Measurements from ENCODE around the gene KCTD10.
"Not testable (repeated sequence)": the region's sequence is repeated elsewhere in the genome, so short reads cannot be mapped to it uniquely, and the experiment has no call there.

The KCTD10 gene

DNA sequence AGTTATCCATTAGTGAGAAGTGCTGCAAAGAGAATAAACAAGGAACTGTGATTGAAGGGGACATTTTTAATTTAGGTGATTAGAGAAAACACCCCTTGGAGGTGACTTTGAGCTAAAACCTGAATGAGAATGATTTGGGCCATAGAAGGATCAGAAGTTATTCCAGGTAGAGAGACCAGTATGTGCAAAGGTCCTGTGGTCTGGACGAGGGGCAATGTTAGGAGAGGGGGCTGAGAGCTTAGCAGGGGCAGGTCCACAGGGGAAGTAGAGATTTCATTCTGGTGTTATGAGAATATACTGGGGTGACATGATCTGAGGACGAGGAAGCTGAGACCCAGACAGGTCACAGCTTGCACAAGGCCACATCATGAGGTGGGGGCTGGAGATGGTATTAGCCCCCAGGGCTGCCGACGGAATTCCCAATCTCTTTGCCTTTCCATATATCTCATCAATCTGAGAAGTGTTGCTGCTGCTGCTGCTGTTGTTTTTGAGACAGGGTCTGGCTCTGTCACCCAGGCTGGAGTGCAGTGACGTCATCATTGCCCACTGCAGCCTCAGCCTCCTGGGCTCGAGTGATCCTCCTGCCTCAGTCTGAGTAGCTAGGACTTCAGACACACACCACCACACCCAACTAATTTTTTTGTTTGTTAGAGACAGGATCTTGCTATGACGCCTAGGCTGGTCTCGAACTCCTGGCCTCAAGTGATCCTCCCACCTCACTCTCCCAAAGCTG is 55.6 kb downstream of the KCTD10 start:
- no peaks in the 10 kb centered on the region for H3K4me1 ChIP-seq (ENCODE audit: insufficient read depth, low read length)
- H3K36me3 ChIP-seq (ENCODE audit: insufficient read depth, low read length) = no peaks in the 10 kb centered on the region
- no peaks in the 10 kb centered on the region; the same call in 1 of the 2 replicates for H3K9me3 ChIP-seq (ENCODE audit: control insufficient read depth, insufficient read depth, low read length)
- no peak overlapping the region for H3K9ac ChIP-seq (ENCODE audit: low read depth, low read length)

DNA sequence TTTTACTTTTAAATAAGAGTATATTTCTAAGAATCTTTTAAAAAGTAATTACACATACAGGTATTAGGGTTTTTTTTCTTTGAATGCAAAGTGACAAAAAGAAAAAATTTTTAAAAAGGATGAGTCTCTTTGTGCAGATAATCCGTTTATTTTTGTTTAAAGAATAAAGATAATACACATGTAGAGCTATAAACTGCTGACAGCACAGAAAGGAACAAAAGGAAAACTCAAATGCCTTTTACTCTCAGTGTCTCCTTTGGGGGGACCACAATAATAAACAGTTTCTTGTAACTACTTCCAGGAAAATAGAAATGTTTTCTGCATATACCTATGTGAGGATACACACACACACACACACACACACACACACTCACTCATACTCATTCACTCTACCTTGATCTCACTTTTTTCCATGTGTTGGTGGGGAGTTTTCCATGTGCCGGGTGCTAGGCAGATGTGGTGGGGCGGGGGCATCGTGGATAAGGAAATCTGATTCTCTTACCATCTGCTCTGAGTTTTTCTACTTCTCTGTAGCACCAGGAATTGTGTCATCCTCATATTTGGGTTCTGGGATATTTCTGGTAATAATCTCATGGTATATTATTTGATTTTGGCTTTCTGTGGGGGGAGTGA is 58.1 kb downstream of the KCTD10 start:
- no peak overlapping the region for H3K9ac ChIP-seq (ENCODE audit: low read depth, low read length)
- no peaks in the 10 kb centered on the region; the same call in 1 of the 2 replicates for H3K9me3 ChIP-seq (ENCODE audit: control insufficient read depth, insufficient read depth, low read length)
- no peaks in the 10 kb centered on the region for H3K4me1 ChIP-seq (ENCODE audit: insufficient read depth, low read length)
- H3K36me3 ChIP-seq (ENCODE audit: insufficient read depth, low read length) = no peaks in the 10 kb centered on the region

DNA sequence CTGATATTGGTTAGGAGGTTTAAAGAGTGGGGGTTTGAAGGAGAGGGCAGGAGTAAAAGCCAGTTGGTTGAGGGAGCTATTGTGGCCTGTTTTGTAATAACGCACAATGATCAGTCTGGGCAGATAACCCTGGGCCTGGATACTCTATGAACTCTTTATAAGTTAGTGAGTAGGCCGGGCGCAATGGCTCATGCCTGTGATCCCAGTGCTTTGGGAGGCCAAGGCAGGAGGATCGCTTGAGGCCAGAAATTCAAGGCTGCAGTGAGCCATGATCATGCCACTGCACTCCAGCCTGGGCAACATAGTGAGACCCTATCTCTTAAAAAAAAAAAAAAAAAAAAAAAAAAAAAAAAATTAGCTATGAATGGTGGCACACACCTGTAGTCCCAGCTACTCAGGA is 71.0 kb downstream of the KCTD10 start:
- H3K9me3 ChIP-seq (ENCODE audit: control insufficient read depth, insufficient read depth, low read length); H3K36me3 ChIP-seq (ENCODE audit: insufficient read depth, low read length); H3K9ac ChIP-seq (ENCODE audit: low read depth, low read length); H3K4me1 ChIP-seq (ENCODE audit: insufficient read depth, low read length): not testable (repeated sequence)

DNA sequence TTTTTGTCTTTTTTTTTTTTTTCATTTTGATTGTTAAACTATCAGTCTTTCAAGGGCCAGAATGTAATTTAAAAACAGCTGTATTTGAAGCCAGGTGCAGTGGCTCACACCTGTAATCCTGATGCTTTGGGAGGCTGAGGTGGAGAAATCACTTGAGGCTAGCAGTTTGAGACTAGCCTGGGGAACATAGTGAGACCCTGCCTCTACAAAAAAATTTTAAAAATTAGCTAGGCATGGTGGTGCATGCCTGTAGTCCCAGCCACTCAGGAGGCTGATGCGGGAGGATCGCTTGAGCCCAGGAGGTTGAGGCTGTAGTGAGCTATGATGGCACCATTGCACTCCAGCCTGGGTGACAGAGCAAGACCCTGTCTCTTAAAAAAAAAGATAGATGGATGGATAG is 72.3 kb downstream of the KCTD10 start:
- not testable (repeated sequence) for H3K4me1 ChIP-seq (ENCODE audit: insufficient read depth, low read length); H3K9me3 ChIP-seq (ENCODE audit: control insufficient read depth, insufficient read depth, low read length); H3K9ac ChIP-seq (ENCODE audit: low read depth, low read length); H3K36me3 ChIP-seq (ENCODE audit: insufficient read depth, low read length)
